Measurements from ENCODE around the gene GADD45GIP1.

GRCh38 chr19:12913851-12914690, 43.0 kb downstream of the GADD45GIP1 start:
- TF ChIP-seq CTCF (IDR thresholded peaks at IDR 0.05; ENCODE audit: low read depth, low read length, poor library complexity, severe bottlenecking) (no peak), EZH2phosphoT487 (IDR thresholded peaks at IDR 0.05; ENCODE audit: borderline replicate concordance, low read length) (no peak)
